ENCODE measurements around the gene NELFA.
A peak's percentile ranks its signal among the peaks of the same experiment; 100 is the strongest.

Gene NELFA

GRCh38 chr4:2008921-2009650, at the start of gene NELFA:
TSS of gene NELFA (minus strand) at chr4:2008974. CDS start at chr4:2008959, 15 bp downstream.
- peak; percentile 95 for DNase-seq

DNA sequence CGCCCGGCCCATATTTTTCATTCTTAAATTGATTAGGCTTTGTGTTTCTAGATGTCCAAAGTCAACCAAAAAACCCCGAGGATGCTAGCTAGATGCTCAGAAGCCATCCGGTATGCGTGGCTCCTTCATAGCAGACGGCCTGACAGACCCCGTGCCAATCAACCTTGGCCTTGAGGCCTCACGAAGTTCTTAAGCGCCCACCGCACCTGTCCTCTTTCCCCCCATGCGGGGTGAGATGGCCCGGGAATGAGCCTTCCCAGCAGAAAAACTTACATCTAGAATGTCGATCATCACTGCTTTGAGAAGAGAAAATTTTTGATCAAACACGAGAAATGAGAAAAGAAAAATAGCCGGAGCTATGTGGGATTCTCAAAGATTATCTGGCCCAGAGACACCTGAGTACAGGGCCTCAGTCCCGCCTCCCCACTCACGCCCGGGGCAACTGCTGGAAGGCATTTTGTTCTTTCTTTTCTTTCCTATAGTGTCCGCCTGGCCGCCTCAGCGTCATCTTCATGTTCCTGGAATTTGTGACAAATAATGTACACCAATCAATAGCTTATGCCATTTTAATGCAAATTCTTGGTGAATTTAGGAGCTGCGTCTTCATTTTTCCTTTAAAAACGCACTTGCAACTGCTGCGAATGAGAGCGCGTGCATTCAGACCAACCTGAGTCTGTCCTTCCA, 48.8 kb upstream of the NELFA start:
- DNase-seq: no peak

DNA sequence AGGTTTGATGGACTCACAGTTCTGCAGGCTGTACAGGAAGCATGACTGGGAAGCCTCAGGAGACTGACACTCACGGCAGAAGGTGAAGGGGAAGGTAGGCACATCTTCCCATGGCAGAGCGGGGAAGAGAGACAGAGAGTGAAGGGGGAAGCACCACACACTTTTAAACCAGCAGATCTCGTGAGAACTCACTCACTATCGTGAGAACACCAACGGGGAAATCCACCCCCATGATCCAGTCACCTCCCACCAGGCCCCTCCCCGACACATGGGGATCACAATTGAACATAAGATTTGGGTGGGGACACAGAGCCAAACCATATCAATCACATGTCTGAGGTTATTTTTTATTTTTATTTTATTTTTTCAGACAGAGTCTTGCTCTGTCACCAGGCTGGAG, 45.4 kb upstream of the NELFA start:
- DNase-seq: no peak

- no peak for DNase-seq
Observed at GRCh38 chr4:2051086-2051485, 42.3 kb upstream of the NELFA start.

DNA sequence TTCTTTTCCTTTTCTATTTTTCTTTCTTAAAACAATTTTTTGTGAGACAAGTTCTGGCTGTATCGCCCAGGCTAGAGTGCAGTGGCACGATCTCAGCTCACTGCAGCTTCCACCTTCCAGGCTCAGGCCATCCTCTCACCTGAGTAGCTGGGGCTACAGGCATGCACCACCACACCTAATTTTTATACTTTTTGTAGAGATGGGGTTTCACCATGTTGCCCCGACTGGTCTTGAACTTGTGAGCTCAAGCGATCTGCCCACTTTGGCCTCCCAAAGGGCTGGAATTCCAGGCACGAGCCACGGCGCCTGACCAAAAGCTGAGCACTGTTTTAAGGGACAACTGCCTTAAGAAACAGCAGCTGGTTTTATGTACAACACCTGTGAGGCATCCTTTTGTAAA, 41.0 kb upstream of the NELFA start:
- DNase-seq: no peak

GRCh38 chr4:2049381-2049780, 40.6 kb upstream of the NELFA start:
- no peak for DNase-seq

DNA sequence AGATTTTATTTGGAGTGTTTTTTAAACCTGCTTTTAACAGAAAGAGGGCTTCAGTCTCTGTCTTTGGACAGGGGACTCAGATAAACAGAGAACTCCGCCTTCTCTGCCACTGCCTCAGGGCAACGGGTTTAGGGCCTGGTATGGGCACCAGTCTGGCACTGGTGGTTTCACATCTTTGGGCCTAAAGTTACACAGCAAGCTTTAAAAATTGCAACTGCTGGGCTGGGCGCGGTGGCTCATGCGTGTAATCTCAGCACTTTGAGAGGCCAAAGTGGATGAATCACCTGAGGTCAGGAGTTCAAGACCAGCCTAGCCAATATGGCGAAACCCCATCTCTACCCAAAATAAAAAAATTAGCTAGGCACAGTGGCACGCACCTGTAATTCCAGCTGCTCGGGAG, 40.1 kb upstream of the NELFA start:
- no peak for DNase-seq

DNA sequence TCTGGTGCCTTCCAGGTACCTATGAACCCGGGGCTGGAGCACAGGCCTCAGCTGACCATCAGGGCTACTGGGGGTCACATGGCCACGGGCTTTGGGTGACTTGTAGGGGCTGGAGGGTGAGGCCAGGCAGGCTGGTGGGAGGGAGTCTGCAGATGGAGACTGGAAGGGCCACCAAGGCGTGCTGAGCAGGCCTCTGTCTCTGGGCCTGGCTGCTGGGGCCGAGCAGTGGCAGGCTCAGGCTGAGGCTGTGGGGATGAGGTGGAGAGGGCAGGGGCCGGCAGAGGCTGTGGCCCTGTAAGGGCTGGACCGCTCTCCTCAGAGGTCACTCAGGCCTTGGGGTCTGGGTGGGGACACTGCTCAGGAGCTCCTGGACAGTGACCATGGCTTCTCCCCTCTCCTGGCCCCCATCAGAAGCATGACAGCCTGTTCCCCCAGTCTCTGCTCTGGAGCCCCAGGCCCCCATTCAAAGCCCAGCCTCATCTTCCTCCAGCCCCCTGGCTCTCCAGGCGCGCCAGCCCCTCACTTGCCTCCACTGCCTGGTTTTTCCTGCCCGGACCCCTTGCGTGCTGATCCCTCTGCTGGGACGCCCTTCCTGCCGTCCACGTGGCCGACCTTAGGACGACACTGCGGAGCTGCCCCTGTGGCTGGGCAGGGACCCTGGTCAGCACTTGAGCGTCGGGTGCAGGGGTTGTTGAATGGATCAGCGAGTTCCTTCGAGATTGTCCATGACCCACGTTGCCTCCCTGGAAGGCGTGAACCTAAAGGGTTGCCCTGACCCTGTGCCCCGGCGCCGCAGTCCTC, 39.2 kb upstream of the NELFA start:
- no peak for DNase-seq

- DNase-seq: no peak
Observed at GRCh38 chr4:2047031-2047660, 38.4 kb upstream of the NELFA start.

DNA sequence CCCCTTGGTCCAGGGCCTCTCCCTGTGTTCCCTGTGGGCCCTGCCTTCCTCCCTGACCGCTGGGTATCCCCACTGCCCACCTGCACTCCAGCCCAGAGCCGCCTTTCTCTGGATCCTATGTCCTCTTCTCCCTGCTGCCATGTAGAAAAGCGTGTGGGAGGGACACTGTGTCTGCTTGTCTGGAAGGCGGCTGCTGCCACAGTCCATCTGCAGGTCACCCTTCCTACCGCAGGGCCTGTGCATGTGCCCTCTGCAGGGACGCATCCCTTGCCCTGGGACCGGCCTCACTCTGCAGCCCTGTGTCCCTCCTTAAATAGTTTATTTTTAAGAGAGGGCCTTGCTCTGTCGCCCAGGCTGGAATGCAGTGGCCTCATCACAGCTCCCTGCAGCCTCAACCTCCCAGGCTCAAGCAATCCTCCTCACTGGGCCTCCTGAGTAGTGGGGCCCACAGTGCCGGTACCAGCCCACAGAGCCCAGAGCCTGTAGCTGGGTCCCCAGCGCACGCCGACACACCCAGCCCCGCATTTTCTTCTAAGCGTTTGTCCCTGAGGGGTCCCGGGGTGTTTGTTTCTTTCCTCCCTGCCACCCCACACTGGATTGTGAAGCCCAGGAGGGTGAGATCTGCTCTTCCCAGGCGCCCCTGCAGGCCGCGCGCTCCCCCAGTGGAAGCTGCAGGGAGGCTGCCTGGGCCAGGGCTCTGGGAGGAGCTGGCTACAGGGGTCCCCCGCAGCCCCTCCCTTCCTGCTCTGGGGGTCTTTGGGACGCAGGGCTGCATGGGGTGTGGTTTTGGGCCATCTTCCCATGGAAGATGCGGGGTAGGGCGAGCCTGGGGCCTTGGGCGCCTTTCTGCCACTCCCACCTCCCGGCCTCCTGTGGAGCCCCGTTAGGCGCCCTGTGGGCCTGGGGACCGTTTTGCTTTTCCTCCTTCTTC, 37.5 kb upstream of the NELFA start:
- DNase-seq: no peak

GRCh38 chr4:2045518-2045951, 36.8 kb upstream of the NELFA start:
- no peak for DNase-seq

DNA sequence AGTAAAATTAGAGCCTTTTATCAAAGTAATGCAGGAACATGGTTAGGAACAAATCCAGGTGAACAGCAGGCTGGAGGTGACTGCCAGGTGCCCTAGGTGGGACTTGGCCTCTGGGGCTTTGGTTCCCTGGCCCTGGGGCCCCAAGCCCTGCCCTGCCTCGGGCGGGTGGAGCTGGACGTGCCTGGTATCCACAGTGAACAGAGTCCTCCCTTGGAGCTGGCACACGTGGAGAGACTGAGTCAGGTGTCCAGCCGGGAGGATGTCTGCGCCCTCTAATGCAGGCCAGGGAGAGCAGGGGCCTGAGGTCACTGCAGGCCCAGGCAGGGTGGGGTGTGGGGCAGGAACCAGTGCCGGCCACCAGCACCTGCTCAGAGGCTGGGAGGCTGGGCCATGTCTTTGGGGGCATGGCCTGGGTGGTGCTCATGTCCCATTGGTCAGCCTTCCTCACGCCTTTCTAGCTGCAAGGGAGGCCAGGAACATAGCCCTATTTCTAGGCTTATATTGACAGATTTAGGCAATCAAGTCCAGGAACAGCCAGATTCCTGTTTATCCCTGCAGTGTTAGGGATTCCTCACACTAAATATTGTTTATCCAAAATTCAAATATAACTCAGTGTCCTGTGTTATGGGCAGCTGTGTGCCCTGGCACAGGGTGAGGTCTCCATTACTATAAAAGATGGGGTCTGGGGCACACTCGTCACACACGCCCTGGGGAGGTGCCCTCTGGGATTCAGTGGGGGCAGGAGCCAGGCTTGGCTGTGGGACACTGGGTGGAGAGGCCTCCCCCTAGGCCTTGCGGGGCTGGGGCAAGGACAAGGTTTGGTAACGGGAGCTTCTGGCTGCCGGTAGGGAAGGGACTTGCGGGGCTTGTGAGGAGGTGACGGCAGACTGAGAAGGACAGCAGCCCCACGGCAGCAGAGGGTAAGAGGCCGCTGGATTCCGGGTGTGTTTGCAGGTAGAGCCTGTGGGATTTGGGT, 36.1 kb upstream of the NELFA start:
- DNase-seq: no peak

DNA sequence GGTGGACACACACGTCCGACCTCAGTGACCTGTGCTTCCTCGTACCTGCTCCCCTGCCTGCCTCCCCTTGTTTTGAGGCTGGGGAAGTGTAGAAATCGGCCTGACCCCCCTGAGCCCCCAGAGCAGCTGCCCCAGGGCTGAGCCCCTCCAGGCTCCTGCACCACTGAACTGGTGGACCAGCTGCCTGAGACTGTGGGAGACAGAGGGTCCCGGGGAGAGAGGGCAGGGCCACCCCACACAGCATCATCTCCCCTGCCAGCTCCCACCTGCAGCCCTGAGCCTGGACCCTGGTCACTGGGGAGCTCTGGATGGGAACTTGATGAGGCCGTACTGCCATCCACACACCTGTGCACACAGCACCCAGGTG, 35.3 kb upstream of the NELFA start:
- DNase-seq: no peak

GRCh38 chr4:2043396-2044118, 34.8 kb upstream of the NELFA start:
- no peak for DNase-seq

DNA sequence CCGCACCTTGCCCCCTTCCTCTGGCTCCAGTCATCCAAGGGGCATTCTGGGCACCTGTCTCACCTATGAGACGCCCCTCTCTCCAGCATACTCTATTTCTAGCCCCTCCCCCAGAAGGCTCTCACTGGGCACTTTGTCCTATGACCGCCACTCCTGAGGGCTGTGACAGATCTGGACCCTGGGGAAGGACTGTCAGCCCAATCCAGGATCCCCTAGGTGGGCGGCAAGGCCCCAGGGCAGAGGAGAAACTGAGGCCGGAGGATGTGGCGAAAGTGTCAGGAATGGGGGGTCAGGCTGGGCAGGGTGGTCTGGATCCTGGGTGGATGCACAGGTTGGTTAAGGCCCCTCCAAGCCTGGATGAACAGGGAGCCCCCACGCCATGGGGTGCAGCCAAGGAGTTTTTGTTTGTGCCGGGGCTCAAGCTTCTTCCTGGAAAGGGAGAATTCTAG, 34.2 kb upstream of the NELFA start:
- DNase-seq: no peak

GRCh38 chr4:2042204-2042946, 33.6 kb upstream of the NELFA start:
- DNase-seq: peak; percentile 46 to 55

- peak; percentile 87 to 94 for DNase-seq
Observed at GRCh38 chr4:2041239-2042130, 32.7 kb upstream of the NELFA start.

Data from stimulated activated CD4-positive, alpha-beta T cell treated with anti-CD3 and anti-CD28 coated beads, Interleukin-2, amount 100 ng/mL, for 24 hours (primary cell).